ENCODE data around the gene PPP1R3E. TPM values are rescaled to one million over a fixed set of nuclear protein-coding genes. Genes with fewer than 3 reads are reported as not detected.
A peak's percentile ranks its signal among the peaks of the same experiment; 100 is the strongest.

PPP1R3E gene
- total and polyA plus RNA-seq, 2 of the 13 experiments (the other 11 are each of a cell fraction or from before 2014, with no cell fraction given), result 16.5 to 26.5 TPM

DNA sequence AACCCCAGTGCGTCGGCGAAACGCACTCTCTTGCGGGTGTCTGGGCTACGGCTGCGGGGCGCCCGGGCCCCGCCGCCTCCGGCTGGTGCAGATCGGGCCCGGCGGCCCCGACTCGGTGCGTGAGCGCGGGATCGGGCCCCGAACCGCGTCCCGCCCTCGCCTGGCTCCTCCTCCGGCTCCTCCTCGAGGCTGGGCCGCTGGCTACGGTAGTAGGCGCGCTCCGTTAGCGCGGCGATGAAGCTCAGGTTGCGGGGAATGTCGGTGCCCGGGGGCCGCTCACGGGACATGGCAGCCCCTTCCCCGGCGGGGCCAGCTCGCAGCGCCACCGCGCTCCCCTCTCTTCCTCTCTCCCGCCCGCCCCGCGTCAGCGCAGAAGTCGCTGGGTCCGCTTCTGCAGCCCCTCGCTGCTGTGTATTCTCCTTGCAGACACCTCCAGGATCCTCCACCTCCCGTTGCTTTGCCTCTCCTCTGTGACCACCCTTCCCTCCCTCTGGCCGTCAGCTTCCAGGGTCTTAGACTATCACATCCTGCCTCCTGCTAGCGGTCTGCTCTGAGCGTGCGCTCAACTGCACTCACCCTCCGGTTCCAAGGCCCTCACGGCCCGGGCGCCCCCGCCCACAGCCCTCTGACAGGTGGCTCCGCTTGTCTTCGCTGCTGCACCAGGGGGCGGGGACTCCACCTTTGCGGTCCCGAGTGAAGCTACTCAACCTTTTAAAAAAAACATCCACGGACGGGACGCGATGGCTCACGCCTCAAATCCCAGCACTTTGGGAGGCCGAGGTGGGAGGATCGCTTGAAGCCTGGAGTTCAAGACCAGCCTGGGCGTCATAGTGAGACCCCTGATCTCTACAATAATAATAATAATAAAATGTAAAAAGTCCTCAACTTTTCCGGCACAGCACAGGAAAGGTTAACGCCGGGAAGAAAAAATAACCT is at the start of gene PPP1R3E (continued):
- TF ChIP-seq, protein P1, sequence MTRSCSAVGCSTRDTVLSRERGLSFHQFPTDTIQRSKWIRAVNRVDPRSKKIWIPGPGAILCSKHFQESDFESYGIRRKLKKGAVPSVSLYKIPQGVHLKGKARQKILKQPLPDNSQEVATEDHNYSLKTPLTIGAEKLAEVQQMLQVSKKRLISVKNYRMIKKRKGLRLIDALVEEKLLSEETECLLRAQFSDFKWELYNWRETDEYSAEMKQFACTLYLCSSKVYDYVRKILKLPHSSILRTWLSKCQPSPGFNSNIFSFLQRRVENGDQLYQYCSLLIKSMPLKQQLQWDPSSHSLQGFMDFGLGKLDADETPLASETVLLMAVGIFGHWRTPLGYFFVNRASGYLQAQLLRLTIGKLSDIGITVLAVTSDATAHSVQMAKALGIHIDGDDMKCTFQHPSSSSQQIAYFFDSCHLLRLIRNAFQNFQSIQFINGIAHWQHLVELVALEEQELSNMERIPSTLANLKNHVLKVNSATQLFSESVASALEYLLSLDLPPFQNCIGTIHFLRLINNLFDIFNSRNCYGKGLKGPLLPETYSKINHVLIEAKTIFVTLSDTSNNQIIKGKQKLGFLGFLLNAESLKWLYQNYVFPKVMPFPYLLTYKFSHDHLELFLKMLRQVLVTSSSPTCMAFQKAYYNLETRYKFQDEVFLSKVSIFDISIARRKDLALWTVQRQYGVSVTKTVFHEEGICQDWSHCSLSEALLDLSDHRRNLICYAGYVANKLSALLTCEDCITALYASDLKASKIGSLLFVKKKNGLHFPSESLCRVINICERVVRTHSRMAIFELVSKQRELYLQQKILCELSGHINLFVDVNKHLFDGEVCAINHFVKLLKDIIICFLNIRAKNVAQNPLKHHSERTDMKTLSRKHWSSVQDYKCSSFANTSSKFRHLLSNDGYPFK (CRISPR knock-in tag; IDR thresholded peaks at IDR 0.05; ENCODE audit: borderline replicate concordance), result peak; percentile 55
- TF ChIP-seq IKZF4 (CRISPR knock-in tag; IDR thresholded peaks at IDR 0.05; ENCODE audit: borderline replicate concordance, low read depth, not compliant biosample characterization), result no peak
- no peak for TF ChIP-seq HCFC1 (IDR thresholded peaks at IDR 0.05; ENCODE audit: low read depth, low read length)
- TF ChIP-seq NFKB2 (CRISPR knock-in tag; IDR thresholded peaks at IDR 0.05; ENCODE audit: borderline replicate concordance), result peak; percentile 90
- peak; percentile 77; the same call in 1 of the 2 replicates for TF ChIP-seq SPEN (CRISPR knock-in tag; IDR thresholded peaks at IDR 0.05; ENCODE audit: low read depth)
- peak; percentile 95 for TF ChIP-seq ZNF724P (CRISPR knock-in tag; IDR thresholded peaks at IDR 0.05; ENCODE audit: borderline replicate concordance)
- 0 out of 2 replicates have a peak, but pooled peaks have one; percentile 91 for TF ChIP-seq ZBTB8A (CRISPR knock-in tag; IDR thresholded peaks at IDR 0.05; ENCODE audit: borderline replicate concordance, low read depth)
- TF ChIP-seq MEIS1 (CRISPR knock-in tag; IDR thresholded peaks at IDR 0.05; ENCODE audit: borderline replicate concordance), result no peak
- TF ChIP-seq, protein P2, sequence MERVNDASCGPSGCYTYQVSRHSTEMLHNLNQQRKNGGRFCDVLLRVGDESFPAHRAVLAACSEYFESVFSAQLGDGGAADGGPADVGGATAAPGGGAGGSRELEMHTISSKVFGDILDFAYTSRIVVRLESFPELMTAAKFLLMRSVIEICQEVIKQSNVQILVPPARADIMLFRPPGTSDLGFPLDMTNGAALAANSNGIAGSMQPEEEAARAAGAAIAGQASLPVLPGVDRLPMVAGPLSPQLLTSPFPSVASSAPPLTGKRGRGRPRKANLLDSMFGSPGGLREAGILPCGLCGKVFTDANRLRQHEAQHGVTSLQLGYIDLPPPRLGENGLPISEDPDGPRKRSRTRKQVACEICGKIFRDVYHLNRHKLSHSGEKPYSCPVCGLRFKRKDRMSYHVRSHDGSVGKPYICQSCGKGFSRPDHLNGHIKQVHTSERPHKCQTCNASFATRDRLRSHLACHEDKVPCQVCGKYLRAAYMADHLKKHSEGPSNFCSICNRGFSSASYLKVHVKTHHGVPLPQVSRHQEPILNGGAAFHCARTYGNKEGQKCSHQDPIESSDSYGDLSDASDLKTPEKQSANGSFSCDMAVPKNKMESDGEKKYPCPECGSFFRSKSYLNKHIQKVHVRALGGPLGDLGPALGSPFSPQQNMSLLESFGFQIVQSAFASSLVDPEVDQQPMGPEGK (CRISPR knock-in tag; IDR thresholded peaks at IDR 0.05), result peak; percentile 84
- 0 out of 2 replicates have a peak, but pooled peaks have one; percentile 34 for TF ChIP-seq RFXANK (CRISPR knock-in tag; IDR thresholded peaks at IDR 0.05)
- no peak; the same call in 1 of the 2 replicates for TF ChIP-seq ZSCAN31 (CRISPR knock-in tag; IDR thresholded peaks at IDR 0.05; ENCODE audit: low read depth)
- no peak; the same call in 1 of the 2 replicates for TF ChIP-seq ZFYVE20 (CRISPR knock-in tag; IDR thresholded peaks at IDR 0.05; ENCODE audit: borderline replicate concordance, low read depth)
- TF ChIP-seq, protein P3, sequence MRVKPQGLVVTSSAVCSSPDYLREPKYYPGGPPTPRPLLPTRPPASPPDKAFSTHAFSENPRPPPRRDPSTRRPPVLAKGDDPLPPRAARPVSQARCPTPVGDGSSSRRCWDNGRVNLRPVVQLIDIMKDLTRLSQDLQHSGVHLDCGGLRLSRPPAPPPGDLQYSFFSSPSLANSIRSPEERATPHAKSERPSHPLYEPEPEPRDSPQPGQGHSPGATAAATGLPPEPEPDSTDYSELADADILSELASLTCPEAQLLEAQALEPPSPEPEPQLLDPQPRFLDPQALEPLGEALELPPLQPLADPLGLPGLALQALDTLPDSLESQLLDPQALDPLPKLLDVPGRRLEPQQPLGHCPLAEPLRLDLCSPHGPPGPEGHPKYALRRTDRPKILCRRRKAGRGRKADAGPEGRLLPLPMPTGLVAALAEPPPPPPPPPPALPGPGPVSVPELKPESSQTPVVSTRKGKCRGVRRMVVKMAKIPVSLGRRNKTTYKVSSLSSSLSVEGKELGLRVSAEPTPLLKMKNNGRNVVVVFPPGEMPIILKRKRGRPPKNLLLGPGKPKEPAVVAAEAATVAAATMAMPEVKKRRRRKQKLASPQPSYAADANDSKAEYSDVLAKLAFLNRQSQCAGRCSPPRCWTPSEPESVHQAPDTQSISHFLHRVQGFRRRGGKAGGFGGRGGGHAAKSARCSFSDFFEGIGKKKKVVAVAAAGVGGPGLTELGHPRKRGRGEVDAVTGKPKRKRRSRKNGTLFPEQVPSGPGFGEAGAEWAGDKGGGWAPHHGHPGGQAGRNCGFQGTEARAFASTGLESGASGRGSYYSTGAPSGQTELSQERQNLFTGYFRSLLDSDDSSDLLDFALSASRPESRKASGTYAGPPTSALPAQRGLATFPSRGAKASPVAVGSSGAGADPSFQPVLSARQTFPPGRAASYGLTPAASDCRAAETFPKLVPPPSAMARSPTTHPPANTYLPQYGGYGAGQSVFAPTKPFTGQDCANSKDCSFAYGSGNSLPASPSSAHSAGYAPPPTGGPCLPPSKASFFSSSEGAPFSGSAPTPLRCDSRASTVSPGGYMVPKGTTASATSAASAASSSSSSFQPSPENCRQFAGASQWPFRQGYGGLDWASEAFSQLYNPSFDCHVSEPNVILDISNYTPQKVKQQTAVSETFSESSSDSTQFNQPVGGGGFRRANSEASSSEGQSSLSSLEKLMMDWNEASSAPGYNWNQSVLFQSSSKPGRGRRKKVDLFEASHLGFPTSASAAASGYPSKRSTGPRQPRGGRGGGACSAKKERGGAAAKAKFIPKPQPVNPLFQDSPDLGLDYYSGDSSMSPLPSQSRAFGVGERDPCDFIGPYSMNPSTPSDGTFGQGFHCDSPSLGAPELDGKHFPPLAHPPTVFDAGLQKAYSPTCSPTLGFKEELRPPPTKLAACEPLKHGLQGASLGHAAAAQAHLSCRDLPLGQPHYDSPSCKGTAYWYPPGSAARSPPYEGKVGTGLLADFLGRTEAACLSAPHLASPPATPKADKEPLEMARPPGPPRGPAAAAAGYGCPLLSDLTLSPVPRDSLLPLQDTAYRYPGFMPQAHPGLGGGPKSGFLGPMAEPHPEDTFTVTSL (CRISPR knock-in tag; IDR thresholded peaks at IDR 0.05; ENCODE audit: borderline replicate concordance), result no peak
- TF ChIP-seq, protein P4, sequence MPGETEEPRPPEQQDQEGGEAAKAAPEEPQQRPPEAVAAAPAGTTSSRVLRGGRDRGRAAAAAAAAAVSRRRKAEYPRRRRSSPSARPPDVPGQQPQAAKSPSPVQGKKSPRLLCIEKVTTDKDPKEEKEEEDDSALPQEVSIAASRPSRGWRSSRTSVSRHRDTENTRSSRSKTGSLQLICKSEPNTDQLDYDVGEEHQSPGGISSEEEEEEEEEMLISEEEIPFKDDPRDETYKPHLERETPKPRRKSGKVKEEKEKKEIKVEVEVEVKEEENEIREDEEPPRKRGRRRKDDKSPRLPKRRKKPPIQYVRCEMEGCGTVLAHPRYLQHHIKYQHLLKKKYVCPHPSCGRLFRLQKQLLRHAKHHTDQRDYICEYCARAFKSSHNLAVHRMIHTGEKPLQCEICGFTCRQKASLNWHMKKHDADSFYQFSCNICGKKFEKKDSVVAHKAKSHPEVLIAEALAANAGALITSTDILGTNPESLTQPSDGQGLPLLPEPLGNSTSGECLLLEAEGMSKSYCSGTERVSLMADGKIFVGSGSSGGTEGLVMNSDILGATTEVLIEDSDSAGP (CRISPR knock-in tag; IDR thresholded peaks at IDR 0.05; ENCODE audit: borderline replicate concordance), result no peak
